Prostate gland (tissue), 2 donors: ENCODE data around the gene GNS. TPM values are rescaled to one million over a fixed set of nuclear protein-coding genes. Genes with fewer than 3 reads are reported as not detected.
A peak's percentile ranks its signal among the peaks of the same experiment; 100 is the strongest.
"Not testable (repeated sequence)": the region's sequence is repeated elsewhere in the genome, so short reads cannot be mapped to it uniquely, and the experiment has no call there.

Source experiments
- DNase-seq: peaks from one replicate; pipeline ENCODE4 v3.0.0-alpha.2; 2019; ENCODE audit warnings: low spot score
- H3K27ac ChIP-seq, 2 donors: fragments of 200-600 bp; sonication (generic); 2 replicates each; pipeline ENCODE4 v1.5.1; 2017 to 2019
- H3K27me3 ChIP-seq: fragments of 200-600 bp; sonication (generic); replicated peaks from 2 replicates; pipeline ENCODE4 v1.5.1; 2019; ENCODE audit not compliant: insufficient read depth
- H3K36me3 ChIP-seq, 2 donors: fragments of 200-600 bp; sonication (generic); 1 replicate in 1 of 2; 2 replicates in 1 of 2; pipeline versions ENCODE4 v1.5.1 to v1.8.1; 2017 to 2019
- H3K4me1 ChIP-seq: fragments of 200-600 bp; sonication (generic); replicated peaks from 2 replicates; pipeline ENCODE4 v1.5.1; 2019
- H3K4me3 ChIP-seq, 2 donors: fragments of 200-600 bp; sonication (generic); 2 replicates each; pipeline ENCODE4 v1.5.1; 2017 to 2019
- H3K9me3 ChIP-seq: fragments of 200-600 bp; sonication (generic); 2 replicates; pipeline ENCODE4 v1.5.1; 2017
- CTCF ChIP-seq, 4 experiments: fragments of 200-600 bp in 2 of 4; fragments of 450-650 bp in 2 of 4; sonication (generic) in 2 of 4; IDR thresholded peaks; 1 replicate in 3 of 4; 2 replicates in 1 of 4; pipeline ENCODE4 v1.5.1; 2016 to 2019; ENCODE audit warnings: antibody characterized with exemption in 4 of 4, mild to moderate bottlenecking in 2 of 4, moderate library complexity in 2 of 4
- POLR2A ChIP-seq: fragments of 450-650 bp; IDR thresholded peaks from one replicate; pipeline ENCODE4 v1.6.1; 2016; ENCODE audit warnings: antibody characterized with exemption, mild to moderate bottlenecking
- POLR2AphosphoS5 ChIP-seq: sonication (generic); formaldehyde crosslinking; IDR thresholded peaks from one replicate; pipeline ENCODE4 v1.6.1; 2017; ENCODE audit warnings: antibody characterized with exemption
- WGBS: methylation state at CpG from one replicate; pipeline ENCODE4 v1.1.5; 2018; 5-methylcytosine and 5-hydroxymethylcytosine counted together
- intact Hi-C: fragments of 100-400 bp; cut with DNase I; formaldehyde crosslinking; loops from one replicate; pipeline ENCODE4 v1.14.2; 2022
- total RNA-seq, 2 donors: library from RNA; depleted of rRNA; stranded (reverse); fragments of >200 nt; gene quantifications; one replicate each; pipeline ENCODE4 v1.1.0, GENCODE V29; 2016

GNS gene
- total RNA-seq, 2 donors from 2014 or later, result 77.7 to 98.7 TPM

GRCh38 chr12:64691795-64692583 is 67.2 kb downstream of the GNS start:
- 39% methylated on average over 2 of the region's 2 CpGs for WGBS

GRCh38 chr12:64691227-64691794 is 67.9 kb downstream of the GNS start:
- 87% methylated on average over 6 of the region's 6 CpGs for WGBS
- no peak for TF ChIP-seq CTCF (IDR thresholded peaks at IDR 0.05)
- TF ChIP-seq POLR2A, result no peak
- TF ChIP-seq POLR2AphosphoS5, result no peak
- no peaks in the 10 kb centered on the region for H3K36me3 ChIP-seq
- H3K27me3 ChIP-seq, result no peaks in the 10 kb centered on the region
- no peaks in the 10 kb centered on the region for H3K9me3 ChIP-seq
- no peak for DNase-seq
- H3K4me1 ChIP-seq, result peaks cover 7% of the 10 kb centered on the region
- H3K27ac ChIP-seq, result no peak overlapping the region
- intact Hi-C loops, result loop anchor here (5.0 kb wide), 1 partner anchor 79 kb away; the partner anchor contains the start of gene RASSF3
- H3K4me3 ChIP-seq, result no peak overlapping the region

More at GRCh38 chr12:64691795-64692583, 67.2 kb downstream of the GNS start:
- no peak overlapping the region for H3K4me3 ChIP-seq
- no peak overlapping the region for H3K27ac ChIP-seq
- no peaks in the 10 kb centered on the region for H3K9me3 ChIP-seq
- no peak for DNase-seq
- TF ChIP-seq CTCF (IDR thresholded peaks at IDR 0.05) (no peak), POLR2AphosphoS5 (no peak), POLR2A (no peak)
- intact Hi-C loops, result loop anchor here (5.0 kb wide), 1 partner anchor 80 kb away; the partner anchor contains the start of gene RASSF3
- no peaks in the 10 kb centered on the region for H3K36me3 ChIP-seq
- H3K4me1 ChIP-seq, result peaks cover 7% of the 10 kb centered on the region
- H3K27me3 ChIP-seq, result no peaks in the 10 kb centered on the region

GRCh38 chr12:64690236-64690635 is 69.0 kb downstream of the GNS start:
- intact Hi-C loops, result loop anchor here (5.0 kb wide), 1 partner anchor 78 kb away; the partner anchor contains the start of gene RASSF3
- not testable (repeated sequence) for H3K27me3 ChIP-seq, H3K27ac ChIP-seq, H3K4me3 ChIP-seq, H3K4me1 ChIP-seq, H3K36me3 ChIP-seq, H3K9me3 ChIP-seq, DNase-seq
- WGBS, result 100% methylated on average over 6 of the region's 6 CpGs

DNA sequence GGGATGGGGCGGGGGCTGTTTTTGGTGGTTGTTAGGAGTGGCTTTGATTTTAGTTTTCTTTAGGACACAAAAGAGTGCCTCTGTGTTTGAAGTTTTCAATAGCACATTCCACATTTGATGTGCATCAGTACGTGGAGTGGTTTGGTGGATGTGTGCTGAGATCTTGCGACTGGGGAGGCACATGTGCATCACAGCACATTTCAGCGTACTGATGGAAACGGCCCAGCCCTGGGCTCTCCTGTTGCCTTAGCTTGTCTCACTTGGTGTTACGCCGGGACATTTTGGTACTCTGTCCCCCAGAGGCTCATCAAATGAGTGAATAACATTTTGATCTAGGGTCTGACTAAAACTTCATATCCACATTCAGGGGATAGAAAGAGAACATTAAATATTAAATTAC is 70.5 kb downstream of the GNS start:
- no peaks in the 10 kb centered on the region for H3K36me3 ChIP-seq
- peaks cover 7% of the 10 kb centered on the region for H3K4me1 ChIP-seq
- no peaks in the 10 kb centered on the region for H3K27me3 ChIP-seq
- intact Hi-C loops, result no loop called here
- no peak overlapping the region for H3K4me3 ChIP-seq
- no peak for TF ChIP-seq CTCF (IDR thresholded peaks at IDR 0.05)
- no peak for TF ChIP-seq POLR2A
- no peak for DNase-seq
- WGBS, result 72% methylated on average over 7 of the region's 7 CpGs
- peak overlapping the region; percentile 49 to 66 for H3K27ac ChIP-seq
- no peaks in the 10 kb centered on the region for H3K9me3 ChIP-seq

DNA sequence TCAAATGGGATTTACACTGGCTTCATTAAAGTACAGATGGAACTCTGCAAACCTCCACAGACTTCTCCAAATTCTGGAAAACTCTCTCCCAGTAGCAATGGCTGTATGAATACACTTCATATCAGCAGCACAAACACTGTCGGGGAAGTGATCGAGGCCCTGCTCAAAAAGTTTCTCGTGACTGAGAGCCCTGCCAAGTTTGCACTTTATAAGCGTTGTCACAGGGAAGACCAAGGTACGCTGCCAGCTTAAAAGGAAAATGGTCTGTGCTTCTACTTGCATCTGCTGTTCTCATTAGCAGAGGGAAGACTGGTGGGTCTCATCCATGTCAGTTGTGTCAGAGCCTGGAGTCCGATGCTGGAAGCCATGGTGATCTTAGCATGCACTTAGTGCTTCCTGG is 71.0 kb downstream of the GNS start:
- 31% methylated on average over 6 of the region's 6 CpGs for WGBS
- H3K27me3 ChIP-seq, result no peaks in the 10 kb centered on the region
- TF ChIP-seq POLR2AphosphoS5 (peak; percentile 80), CTCF (IDR thresholded peaks at IDR 0.05) (no peak)
- no peak overlapping the region for H3K4me3 ChIP-seq
- no peaks in the 10 kb centered on the region for H3K9me3 ChIP-seq
- peak overlapping the region; percentile 49 to 66 for H3K27ac ChIP-seq
- DNase-seq, result peak; percentile 72
- H3K4me1 ChIP-seq, result peaks cover 7% of the 10 kb centered on the region
- intact Hi-C loops, result no loop called here
- no peaks in the 10 kb centered on the region for H3K36me3 ChIP-seq
